Thyroid gland (tissue), 4 donors: ENCODE measurements around the gene MINPP1. TPM values are rescaled to one million over a fixed set of nuclear protein-coding genes. Genes with fewer than 3 reads are reported as not detected.

Source experiments
- DNase-seq, 2 donors: peaks; one replicate each; pipeline ENCODE4 v3.0.0-alpha.2; 2019
- H3K27ac ChIP-seq, 3 donors: fragments of 200-600 bp; sonication (generic); 1 replicate in 2 of 3; 2 replicates in 1 of 3; pipeline ENCODE4 v1.5.1; 2016 to 2019; ENCODE audit warnings: mild to moderate bottlenecking in 1 of 3, moderate library complexity in 1 of 3
- H3K27me3 ChIP-seq: fragments of 200-600 bp; sonication (generic); one replicate; pipeline ENCODE4 v1.5.1; 2019
- H3K36me3 ChIP-seq, 2 donors: fragments of 200-600 bp; sonication (generic); one replicate each; pipeline ENCODE4 v1.5.1; 2016 to 2019
- H3K4me1 ChIP-seq, 2 donors: fragments of 200-600 bp; sonication (generic); one replicate each; pipeline ENCODE4 v1.5.1; 2017 to 2019
- H3K4me3 ChIP-seq, 3 donors: fragments of 200-600 bp; sonication (generic); replicated peaks in 1 of 3; 1 replicate in 2 of 3; 2 replicates in 1 of 3; pipeline ENCODE4 v1.5.1; 2016; ENCODE audit warnings: mild to moderate bottlenecking in 1 of 3
- H3K9me3 ChIP-seq: fragments of 200-600 bp; sonication (generic); one replicate; pipeline ENCODE4 v1.5.1; 2017
- CTCF ChIP-seq, 6 experiments: fragments of 200-600 bp in 3 of 6; fragments of 450-650 bp in 3 of 6; sonication (generic) in 3 of 6; IDR thresholded peaks; one replicate each; pipeline ENCODE4 v1.5.1; 2016 to 2019; ENCODE audit warnings: antibody characterized with exemption in 6 of 6, mild to moderate bottlenecking in 2 of 6, inconsistent platforms in 1 of 6, moderate library complexity in 1 of 6
- POLR2A ChIP-seq, 2 donors: fragments of 450-650 bp; IDR thresholded peaks; one replicate each; pipeline ENCODE4 v1.6.1; 2017; ENCODE audit warnings: antibody characterized with exemption in 2 of 2, mild to moderate bottlenecking in 2 of 2, moderate library complexity in 1 of 2
- WGBS, 2 donors: methylation state at CpG; one replicate each; pipeline ENCODE4 v1.1.5; 2017; 5-methylcytosine and 5-hydroxymethylcytosine counted together
- intact Hi-C: fragments of 100-400 bp; cut with DNase I; formaldehyde crosslinking; loops from one replicate; pipeline ENCODE4 v1.15.1; 2023
- microRNA-seq: library from miRNA; unstranded; fragments of <30 nt; microRNA quantifications from one replicate; pipeline ENCODE4, GENCODE V29; 2016
- total RNA-seq, 4 donors: library from RNA; depleted of rRNA; stranded (reverse); fragments of >200 nt; gene quantifications; one replicate each; pipeline ENCODE4 v1.2.3, GENCODE V29; 2016

Gene MINPP1
- total RNA-seq, 4 donors from 2014 or later, result 20.0 to 24.2 (median 22.8) TPM

GRCh38 chr10:87593702-87594101, 89.0 kb downstream of the MINPP1 start:
- TF ChIP-seq POLR2A (IDR thresholded peaks at IDR 0.05) (no peak), CTCF (IDR thresholded peaks at IDR 0.05) (no peak)
- no peak overlapping the region for H3K27ac ChIP-seq

GRCh38 chr10:87594181-87594580, 89.5 kb downstream of the MINPP1 start:
- intact Hi-C loops, result no loop called here
- WGBS, 2 donors, result 84 to 89% methylated on average over 1 of the region's 1 CpG
- Histone ChIP-seq H3K27ac (peak overlapping the region in 1 of 3 donors; percentile 3), H3K27me3 (no peaks in the 10 kb centered on the region), H3K4me1 (peaks cover 11 to 15% of the 10 kb centered on the region in 2 donors), H3K36me3 (no peaks in the 10 kb centered on the region), H3K4me3 (no peak overlapping the region), H3K9me3 (no peaks in the 10 kb centered on the region)
- no peak for TF ChIP-seq POLR2A (IDR thresholded peaks at IDR 0.05)
- no peak for TF ChIP-seq CTCF (IDR thresholded peaks at IDR 0.05)
- DNase-seq, result no peak

More at GRCh38 chr10:87593702-87594101, 89.0 kb downstream of the MINPP1 start:
- Histone ChIP-seq H3K36me3 (no peaks in the 10 kb centered on the region), H3K9me3 (no peaks in the 10 kb centered on the region), H3K4me1 (peaks cover 11 to 15% of the 10 kb centered on the region in 2 donors), H3K4me3 (no peak overlapping the region), H3K27me3 (no peaks in the 10 kb centered on the region)
- DNase-seq, result no peak
- intact Hi-C loops, result no loop called here

GRCh38 chr10:87594864-87595263, 90.2 kb downstream of the MINPP1 start:
- 27 to 33% methylated on average over 2 of the region's 2 CpGs for WGBS, 2 donors
- intact Hi-C loops, result no loop called here
- peaks cover 11 to 15% of the 10 kb centered on the region in 2 donors for H3K4me1 ChIP-seq
- DNase-seq, result no peak
- no peaks in the 10 kb centered on the region for H3K9me3 ChIP-seq
- no peaks in the 10 kb centered on the region for H3K27me3 ChIP-seq
- no peaks in the 10 kb centered on the region for H3K36me3 ChIP-seq
- peak overlapping the region in 1 of 3 donors; percentile 3 for H3K27ac ChIP-seq
- H3K4me3 ChIP-seq, result no peak overlapping the region
- TF ChIP-seq POLR2A (IDR thresholded peaks at IDR 0.05), result no peak

- intact Hi-C loops, result no loop called here
- TF ChIP-seq CTCF (IDR thresholded peaks at IDR 0.05), result no peak
- no peak for TF ChIP-seq POLR2A (IDR thresholded peaks at IDR 0.05)
- no peak overlapping the region for H3K27ac ChIP-seq
These were observed 91.7 kb downstream of the MINPP1 start for GRCh38 chr10:87596351-87596750.

GRCh38 chr10:87598700-87599099, 94.0 kb downstream of the MINPP1 start:
- intact Hi-C loops, result no loop called here
- no peak for TF ChIP-seq POLR2A (IDR thresholded peaks at IDR 0.05)
- H3K9me3 ChIP-seq, result no peaks in the 10 kb centered on the region
- no peak for DNase-seq
- no peaks in the 10 kb centered on the region for H3K27me3 ChIP-seq
- peaks cover 11 to 15% of the 10 kb centered on the region in 2 donors for H3K4me1 ChIP-seq
- 76 to 88% methylated on average over 8 of the region's 8 CpGs for WGBS, 2 donors
- no peak overlapping the region for H3K4me3 ChIP-seq
- no peaks in the 10 kb centered on the region for H3K36me3 ChIP-seq
- H3K27ac ChIP-seq, result no peak overlapping the region

More at GRCh38 chr10:87596351-87596750, 91.7 kb downstream of the MINPP1 start:
- no peaks in the 10 kb centered on the region for H3K27me3 ChIP-seq
- no peak for DNase-seq
- H3K9me3 ChIP-seq, result no peaks in the 10 kb centered on the region
- H3K4me3 ChIP-seq, result no peak overlapping the region
- H3K36me3 ChIP-seq, result no peaks in the 10 kb centered on the region
- 86 to 100% methylated on average over 1 of the region's 1 CpG for WGBS, 2 donors
- peaks cover 11 to 15% of the 10 kb centered on the region in 2 donors for H3K4me1 ChIP-seq

GRCh38 chr10:87600581-87600980, 95.9 kb downstream of the MINPP1 start:
- no peaks in the 10 kb centered on the region for H3K27me3 ChIP-seq
- intact Hi-C loops, result no loop called here
- H3K9me3 ChIP-seq, result no peaks in the 10 kb centered on the region
- TF ChIP-seq POLR2A (IDR thresholded peaks at IDR 0.05) (no peak), CTCF (IDR thresholded peaks at IDR 0.05) (no peak)
- peaks cover 11% of the 10 kb centered on the region in 2 donors for H3K4me1 ChIP-seq
- 87 to 91% methylated on average over 1 of the region's 1 CpG for WGBS, 2 donors
- H3K36me3 ChIP-seq, result no peaks in the 10 kb centered on the region
- DNase-seq, result no peak
- no peak overlapping the region for H3K4me3 ChIP-seq
- H3K27ac ChIP-seq, result no peak overlapping the region

Small RNA genes within 50 kb of the gene (microRNA-seq; reads per million reads assigned to microRNA genes)
- not detected for gene MIR4678

Other genes with a start within 250 kb of the MINPP1 start
- 1 to 10 TPM; 1.8 to 7.0 (median 4.6) TPM for gene NUTM2D, start 147.1 kb upstream of the MINPP1 start, total RNA-seq
- gene PAPSS2, start 155.0 kb downstream of the MINPP1 start, total RNA-seq, result 10 to 100 TPM; 25.5 to 32.1 (median 28.8) TPM